Brain pericyte (primary cell): ENCODE measurements around the gene ZNF407.
"Not testable (repeated sequence)": the region's sequence is repeated elsewhere in the genome, so short reads cannot be mapped to it uniquely, and the experiment has no call there.

ENCODE experiments used
- DNase-seq: peaks from one replicate; pipeline ENCODE4 v3.0.0-alpha.2; 2012; ENCODE audit warnings: low read depth, low spot score

The ZNF407 gene, protein sequence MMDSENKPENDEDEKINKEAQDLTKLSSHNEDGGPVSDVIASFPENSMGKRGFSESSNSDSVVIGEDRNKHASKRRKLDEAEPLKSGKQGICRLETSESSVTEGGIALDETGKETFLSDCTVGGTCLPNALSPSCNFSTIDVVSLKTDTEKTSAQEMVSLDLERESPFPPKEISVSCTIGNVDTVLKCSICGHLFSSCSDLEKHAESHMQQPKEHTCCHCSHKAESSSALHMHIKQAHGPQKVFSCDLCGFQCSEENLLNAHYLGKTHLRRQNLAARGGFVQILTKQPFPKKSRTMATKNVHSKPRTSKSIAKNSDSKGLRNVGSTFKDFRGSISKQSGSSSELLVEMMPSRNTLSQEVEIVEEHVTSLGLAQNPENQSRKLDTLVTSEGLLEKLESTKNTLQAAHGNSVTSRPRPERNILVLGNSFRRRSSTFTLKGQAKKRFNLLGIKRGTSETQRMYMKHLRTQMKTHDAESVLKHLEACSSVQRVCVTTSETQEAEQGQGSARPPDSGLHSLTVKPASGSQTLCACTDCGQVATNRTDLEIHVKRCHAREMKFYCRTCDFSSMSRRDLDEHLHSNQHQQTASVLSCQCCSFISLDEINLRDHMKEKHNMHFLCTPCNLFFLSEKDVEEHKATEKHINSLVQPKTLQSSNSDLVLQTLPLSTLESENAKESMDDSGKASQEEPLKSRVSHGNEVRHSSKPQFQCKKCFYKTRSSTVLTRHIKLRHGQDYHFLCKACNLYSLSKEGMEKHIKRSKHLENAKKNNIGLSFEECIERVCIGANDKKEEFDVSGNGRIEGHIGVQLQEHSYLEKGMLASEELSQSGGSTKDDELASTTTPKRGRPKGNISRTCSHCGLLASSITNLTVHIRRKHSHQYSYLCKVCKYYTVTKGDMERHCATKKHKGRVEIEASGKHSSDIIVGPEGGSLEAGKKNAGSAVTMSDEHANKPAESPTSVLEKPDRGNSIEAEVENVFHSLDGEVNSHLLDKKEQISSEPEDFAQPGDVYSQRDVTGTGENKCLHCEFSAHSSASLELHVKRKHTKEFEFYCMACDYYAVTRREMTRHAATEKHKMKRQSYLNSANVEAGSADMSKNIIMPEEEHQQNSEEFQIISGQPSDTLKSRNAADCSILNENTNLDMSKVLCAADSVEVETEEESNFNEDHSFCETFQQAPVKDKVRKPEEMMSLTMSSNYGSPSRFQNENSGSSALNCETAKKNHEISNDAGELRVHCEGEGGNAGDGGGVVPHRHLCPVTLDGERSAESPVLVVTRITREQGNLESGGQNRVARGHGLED (N-terminal part only)

GRCh38 chr18:74597662-74598349 is at the start of gene ZNF407:
ZNF407 (plus strand) TSS chr18:74597870; CDS start chr18:74631020, 33,150 bp downstream.
- DNase-seq = peak; percentile 75

- no peak for DNase-seq
Measured at GRCh38 chr18:74549591-74550104, 48.0 kb upstream of the ZNF407 start.

- DNase-seq = no peak
Measured at GRCh38 chr18:74550886-74551285, 46.8 kb upstream of the ZNF407 start.

DNA sequence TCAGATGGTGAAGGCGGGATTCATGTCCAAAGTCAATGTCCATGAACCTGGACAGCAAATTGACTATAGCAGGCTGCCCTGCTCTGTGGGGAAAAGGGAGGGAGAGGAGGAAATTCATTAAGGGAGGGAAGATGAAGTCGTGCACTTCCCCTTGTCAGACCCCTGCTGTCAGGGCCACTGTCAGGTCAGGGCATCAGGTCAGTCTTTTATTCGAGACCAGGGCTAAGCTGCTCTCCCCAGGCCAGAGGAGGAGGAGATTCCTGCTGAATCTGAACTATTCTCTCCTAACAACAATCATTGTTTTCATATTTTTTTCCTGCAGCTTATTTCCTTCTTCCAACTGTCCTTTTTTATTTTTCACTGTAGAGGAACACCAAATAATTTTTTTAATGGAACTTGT is 46.2 kb upstream of the ZNF407 start:
- DNase-seq = no peak

- peak; percentile 57 for DNase-seq
Measured at GRCh38 chr18:74551936-74552555, 45.6 kb upstream of the ZNF407 start.

- no peak for DNase-seq
Measured at GRCh38 chr18:74556126-74556525, 41.5 kb upstream of the ZNF407 start.

DNA sequence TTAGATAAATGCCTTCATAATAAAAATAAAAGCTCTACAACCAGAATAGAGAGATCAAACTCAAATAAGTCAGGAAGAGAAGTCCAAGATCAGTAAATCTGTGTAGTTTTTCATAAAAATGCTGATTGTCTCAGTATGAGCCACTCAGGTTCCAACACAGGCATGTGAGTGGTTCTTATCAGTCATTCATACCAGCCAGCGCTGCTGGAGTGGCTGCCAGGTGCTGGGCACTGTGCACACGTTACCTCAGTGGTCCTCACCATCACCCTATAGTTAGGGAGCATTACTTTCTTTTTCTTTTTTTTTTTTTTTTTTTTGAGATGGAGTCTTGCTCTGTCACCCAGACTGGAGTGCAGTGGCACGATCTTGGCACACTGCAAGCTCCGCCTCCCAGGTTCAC is 39.6 kb upstream of the ZNF407 start:
- no peak for DNase-seq

DNA sequence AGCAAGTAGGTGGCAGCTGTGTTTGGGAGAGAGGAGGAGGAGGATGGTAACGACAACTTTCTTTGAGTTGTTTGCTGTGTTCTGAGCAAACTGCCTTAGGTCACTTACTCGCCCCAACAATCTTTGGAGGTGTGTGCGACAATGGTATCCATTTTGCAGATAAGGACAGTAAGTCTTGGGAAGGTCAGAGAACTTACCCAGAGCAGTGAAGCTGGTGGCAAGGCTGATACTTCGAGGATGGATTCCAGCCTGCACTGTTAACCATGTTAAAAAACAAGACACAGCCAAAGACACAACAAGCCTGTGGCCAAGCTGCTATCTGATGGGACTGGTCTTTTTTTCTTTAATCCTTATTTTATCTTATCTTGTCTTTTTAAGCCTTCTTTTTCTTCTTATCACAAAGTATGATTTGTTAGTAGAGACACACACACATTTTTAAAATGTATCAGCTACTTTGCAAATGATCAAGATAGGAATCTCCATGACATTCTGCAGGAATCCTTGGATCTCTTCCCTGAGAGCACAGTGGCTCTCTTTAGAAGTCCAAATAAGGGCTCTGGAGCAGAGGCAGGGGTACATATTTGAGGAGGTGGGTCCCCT is 35.4 kb upstream of the ZNF407 start:
- no peak for DNase-seq

- DNase-seq = no peak
Measured at GRCh38 chr18:74562775-74563174, 34.9 kb upstream of the ZNF407 start.

DNA sequence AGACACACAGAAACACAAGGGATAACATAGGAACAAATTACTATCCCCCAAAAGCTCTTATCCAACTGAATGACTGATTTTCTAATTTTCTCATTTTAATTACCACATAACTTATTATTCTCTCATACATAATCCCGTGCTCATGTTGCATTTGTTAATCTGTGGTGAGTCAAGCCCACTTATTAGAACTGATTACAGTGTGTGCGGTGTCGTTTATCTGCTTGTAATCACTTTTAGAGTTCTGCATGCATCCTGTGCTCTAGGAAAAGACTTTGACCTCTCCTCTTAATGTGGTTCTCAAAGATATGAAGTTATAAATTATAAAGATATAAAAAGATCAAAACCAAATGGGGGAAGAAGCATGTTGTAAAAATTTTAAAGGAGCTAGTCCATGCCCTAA is 33.7 kb upstream of the ZNF407 start:
- no peak for DNase-seq

GRCh38 chr18:74565164-74565563 is 32.5 kb upstream of the ZNF407 start:
- DNase-seq = not testable (repeated sequence)

DNA sequence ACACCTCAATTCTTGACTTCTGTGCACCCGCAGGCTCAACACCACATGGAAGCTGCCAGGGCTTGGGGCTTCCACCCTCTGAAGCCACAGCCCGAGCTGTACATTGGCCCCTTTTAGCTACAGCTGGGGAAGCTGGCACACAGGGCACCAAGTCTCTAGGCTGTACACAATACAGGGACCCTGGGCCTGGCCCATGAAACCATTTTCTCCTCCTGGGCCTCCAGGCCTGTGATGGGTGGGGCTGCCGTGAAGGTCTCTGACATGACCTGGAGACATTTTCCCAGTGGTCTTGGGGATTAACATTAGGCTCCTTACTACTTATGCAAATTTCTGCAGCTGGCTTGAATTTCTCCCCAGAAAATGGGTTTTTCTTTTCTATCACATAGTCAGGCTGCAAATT is 31.7 kb upstream of the ZNF407 start:
- not testable (repeated sequence) for DNase-seq

- no peak for DNase-seq
Measured at GRCh38 chr18:74567822-74568221, 29.8 kb upstream of the ZNF407 start.

DNA sequence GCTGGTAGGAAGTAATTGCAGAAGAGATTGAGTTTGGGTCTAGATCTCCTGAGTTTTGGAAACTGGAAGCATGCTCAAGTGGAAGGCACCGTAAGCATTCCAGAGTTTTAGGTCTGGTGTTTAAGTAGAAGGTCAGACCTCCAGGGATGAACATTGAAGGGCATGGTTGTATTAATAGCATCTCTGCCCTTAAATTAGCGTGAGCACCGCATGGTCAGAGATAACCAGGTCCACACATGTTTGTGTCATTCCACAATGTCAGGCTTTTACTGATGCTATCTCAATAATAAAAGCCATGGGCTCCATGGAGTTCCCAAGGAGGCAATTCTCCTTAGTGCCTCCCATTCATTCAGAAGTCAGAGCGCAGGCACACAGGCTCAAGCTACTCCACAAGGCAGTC is 28.3 kb upstream of the ZNF407 start:
- no peak for DNase-seq

DNA sequence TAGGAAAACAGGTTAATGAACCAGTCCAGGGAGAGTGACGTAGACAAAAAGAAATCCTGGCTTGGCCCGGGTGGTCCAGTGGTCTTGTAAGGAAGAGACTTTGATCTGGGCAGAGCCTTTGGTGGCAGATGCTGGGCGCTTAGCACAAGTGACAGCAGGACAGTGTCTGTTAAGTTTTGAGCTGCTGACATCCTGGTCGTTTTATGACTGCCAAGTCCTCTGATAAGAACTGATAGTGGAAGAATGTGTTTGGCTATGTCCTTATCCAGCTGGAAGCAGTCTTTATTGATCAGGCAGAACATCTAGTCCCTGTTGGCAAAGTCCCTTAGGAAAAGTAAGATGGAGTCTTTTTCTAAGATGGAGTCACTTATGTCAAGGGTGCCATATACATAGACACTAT is 27.4 kb upstream of the ZNF407 start:
- no peak for DNase-seq

DNA sequence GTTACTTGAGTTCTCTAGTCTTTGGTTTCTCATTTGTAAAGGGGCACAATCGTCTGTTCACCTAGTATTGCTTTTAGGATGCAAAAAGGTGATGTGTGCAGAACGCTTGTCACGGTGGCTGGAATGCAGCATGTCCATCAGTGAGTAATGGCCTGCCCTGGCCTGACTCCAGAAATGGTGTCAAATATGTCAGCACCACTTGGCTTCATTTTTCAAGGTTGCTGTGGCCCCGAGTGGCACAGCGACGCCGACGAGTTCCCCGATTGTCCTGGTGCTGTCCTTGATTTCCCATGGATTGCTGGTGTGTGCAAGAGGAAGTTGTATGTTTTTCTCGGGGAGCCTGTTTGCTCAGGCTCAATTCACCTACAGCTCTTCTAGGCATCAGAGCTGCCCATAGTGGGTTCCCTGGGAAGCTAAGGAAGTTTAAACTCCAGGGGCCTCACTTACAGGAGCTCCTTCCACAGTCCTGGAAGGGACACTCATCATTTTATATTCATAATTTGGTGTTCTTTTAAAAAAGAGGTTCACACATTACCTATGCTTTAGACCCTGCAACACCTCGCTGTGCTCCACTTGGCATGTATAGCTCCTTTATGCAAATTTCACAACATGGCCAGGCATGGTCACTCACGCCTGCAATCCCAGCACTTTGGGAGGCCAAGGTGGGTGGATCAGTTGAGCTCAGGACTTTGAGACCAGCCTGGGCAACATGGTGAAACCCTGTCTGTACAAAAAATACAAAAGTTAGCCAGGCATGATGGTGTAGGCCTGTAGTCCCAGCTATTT is 25.6 kb upstream of the ZNF407 start:
- DNase-seq = no peak

GRCh38 chr18:74573053-74573452 is 24.6 kb upstream of the ZNF407 start:
- no peak for DNase-seq

GRCh38 chr18:74574916-74575315 is 22.8 kb upstream of the ZNF407 start:
- DNase-seq = no peak

- DNase-seq = no peak
Measured at GRCh38 chr18:74577019-74577418, 20.7 kb upstream of the ZNF407 start.
